GM18511 (cell line): Measurements from ENCODE around the gene GRIN2A.

Experiments
- ATAC-seq: cut with Tn5 transposase; IDR thresholded peaks from one replicate; pipeline ENCODE4 v1.9.1; 2021; ENCODE audit warnings: mild to moderate bottlenecking, moderate library complexity; ENCODE audit not compliant: unreplicated experiment

The GRIN2A gene

DNA sequence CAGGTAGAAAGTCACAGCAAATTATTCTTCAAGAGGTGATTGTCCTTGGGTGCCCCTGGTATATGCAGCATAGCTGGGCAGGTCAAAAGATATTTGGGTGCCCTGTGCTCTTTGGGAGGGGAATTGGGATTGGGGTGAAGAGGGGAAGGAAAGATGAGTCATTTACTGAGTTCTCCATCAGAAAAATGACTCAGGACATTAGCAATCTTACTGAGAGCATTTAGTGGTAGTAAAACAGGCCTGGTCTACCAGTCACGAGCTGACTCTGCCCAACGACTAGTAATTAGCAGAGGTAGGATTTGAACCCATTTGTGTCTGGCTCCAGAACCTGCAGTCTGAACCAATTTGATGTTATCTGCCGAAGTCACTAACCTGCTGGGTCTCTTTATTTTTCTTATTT lies 6.0 kb upstream of the GRIN2A start:
- ATAC-seq: no peak

DNA sequence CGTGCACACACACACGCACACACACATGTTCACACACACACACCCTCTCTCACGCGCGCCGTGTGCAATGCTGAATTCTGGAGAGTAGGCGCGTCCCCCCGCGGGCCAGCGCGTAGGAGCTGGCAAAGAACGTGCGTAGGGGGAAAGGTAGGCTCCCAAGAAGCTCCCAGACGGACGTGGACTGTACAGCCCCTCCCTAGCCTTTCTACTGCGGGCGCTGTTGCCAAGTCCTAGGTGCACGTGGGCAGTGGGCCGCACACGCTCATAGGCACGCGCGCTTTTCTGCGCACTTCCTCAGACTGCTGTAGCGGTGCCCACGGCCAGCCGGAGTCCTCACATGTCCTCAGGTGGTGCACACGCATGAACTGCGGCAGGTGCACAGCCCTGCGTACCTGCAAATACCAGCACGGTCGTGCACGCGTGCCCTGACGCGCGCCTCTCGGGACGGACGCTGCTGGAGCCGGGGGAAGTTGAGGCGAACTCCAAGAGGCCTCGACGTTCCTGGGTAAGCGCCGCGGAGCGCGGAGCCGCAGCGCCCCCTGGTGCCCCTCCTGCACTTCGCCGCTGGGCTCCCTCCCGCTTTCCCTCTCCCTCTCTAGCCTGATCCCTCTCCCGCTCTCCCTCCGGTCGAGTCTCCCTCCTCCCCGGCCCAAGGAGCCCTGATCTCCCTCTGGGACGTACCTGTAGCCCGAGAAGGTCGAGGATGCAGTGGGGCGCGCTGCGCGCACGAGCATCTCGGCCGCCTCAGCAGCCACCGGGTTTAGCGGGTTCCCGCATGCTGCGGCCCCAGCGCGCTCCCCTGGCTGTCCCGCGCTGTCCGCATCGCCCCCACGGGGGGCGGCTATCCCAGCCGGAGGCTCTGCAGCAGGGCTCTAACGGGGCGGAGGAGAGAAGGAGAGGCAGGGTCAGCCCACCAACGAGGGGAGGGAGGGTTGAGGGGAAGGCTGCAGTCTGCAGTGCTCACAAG lies 749 bp downstream of the GRIN2A start:
- peak; percentile 72 for ATAC-seq

DNA sequence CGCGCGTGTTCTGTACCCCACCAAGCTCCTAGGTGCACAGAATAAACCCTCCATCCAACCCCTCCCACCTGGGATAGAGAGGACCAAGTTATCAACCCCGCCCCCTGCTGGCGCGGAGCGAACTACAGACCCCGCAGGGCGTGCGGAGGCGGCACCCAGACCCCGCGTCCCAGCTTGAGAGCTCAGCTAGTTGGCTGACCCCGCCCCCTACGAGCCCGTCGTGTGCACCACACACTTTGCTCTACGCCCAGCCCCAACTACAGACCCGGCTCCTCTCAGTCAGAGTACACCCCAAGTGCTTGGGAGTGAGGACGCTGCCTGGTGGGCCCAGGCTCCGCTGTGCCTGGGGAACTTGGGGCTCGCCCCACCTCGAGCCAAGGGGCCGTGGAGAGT lies 1.5 kb downstream of the GRIN2A start:
- ATAC-seq: no peak

DNA sequence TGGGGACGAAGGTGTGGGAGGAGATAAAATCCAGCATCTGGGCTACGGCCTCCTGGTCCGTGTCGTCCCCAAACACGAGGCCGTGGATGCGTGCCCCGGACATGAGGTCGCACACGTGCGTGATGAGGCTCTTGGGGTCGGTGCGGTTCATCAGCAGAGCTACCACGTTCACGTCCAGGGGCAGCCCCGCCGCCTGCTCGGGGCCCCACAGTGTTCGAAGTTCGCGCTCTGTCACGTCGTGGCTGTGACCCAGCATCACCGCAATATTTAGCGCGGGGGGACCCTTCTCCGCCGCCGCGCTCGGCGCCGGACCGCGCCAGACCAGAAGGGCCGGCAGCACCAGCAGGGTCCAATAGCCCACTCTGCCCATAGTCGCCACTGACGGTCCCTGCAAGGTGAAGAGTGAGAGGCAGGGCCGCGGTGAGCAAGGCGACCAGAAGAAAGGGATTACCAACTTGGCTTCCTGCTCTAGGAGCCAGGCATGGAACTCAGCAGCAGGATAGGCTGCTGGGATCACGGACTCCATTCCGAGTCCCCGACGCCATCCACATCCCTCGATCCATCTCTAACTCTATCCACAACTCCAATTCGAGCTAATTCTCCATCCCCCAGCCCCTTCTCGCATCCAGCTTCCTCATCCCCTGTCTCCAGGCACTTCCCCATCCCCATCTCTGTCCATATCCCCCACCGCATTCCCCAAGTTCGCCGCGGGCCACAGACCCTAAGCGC lies 2.0 kb downstream of the GRIN2A start:
- ATAC-seq: no peak

DNA sequence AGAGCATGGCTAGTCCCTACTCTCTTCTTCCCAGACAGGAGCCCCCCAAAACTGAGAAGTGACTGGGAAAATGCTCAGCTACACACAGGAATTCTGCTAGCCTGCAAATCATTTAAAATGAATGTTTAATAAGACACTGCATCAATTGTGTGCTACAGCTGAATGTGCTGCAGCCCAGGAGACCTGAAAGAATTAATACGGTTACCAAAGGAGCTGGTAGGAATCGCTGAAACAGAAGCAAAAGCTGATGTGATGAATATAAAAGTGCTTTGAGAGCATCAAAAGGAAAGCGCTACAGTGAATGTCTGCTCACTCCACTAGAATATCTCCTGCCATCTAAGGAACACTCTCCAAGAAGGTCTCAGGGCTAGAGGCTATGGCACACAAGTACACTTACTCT lies 3.7 kb downstream of the GRIN2A start:
- ATAC-seq: no peak

DNA sequence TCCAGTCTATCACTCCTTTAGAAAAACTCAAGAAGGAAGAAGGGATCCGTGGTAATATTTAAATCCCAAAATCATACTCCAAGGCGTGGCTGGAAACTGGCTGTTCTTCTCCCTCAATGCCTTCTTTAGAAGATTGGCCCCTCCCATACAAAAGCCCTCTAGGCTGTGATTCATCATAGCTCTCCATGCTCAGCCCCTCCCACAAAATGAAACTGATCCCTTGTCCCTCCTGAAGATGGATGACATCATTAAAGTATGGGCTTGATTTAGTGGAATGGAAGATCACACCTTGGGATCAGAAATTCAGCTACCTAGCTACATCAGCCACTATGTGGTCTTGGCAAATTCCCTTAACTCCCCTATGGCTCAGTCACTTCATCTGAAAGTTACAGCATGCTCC lies 4.1 kb downstream of the GRIN2A start:
- no peak for ATAC-seq

DNA sequence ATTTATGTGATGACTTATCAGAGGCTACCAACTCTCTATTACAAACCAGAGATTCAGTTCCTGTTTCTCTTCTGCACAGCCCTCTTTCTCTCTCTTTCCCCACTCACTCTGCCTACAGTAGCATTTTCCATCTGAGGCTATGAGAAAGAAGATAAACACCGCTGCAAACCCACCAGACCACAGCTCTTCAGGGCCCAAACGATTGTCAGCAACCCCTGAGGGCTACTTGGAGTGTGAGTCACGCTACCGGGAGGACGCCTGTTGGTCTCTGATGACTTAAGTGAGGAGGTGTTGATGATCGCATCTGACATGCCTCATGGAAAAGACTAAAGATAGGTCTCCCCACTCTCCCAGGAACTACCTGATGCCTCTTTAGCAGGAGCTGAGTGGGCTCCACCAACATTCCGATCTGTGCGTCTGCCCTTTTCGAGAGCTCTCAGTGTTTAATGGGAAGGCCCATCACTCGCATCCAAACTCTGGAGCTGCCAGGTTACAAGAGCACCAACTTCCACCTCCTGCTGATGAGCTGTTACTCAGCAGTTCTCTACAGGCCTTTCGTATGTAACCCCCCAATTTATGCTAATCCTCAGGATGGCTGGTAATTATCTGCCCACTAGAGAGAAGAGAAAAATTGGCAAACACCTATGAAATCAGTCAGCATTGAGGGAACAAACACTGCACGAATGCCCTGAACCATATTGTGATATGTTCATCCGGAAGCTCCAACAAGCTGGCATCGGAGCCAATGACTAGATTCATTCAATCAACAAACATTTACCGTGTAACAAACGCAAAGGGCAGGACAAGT lies 9.2 kb downstream of the GRIN2A start:
- peak; percentile 54 for ATAC-seq

DNA sequence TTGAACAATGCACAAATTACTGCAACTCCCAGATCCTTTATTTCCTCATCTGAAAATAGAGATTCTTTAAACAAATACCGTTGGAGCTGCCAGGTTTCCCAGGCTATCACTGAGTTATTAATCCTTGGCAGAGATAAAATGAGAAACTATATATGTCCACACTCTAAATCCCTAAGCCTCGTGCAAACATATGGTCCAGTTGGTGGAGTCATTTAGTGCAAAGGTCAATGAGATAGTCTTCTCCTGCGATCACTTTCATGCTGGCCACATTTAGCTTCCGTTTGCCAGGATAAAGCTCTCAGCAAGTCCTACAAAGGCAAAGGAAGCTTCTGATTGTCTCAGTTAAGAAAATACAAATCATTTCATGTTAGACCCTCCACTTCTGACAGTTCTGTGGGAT lies 11.0 kb downstream of the GRIN2A start:
- no peak for ATAC-seq

DNA sequence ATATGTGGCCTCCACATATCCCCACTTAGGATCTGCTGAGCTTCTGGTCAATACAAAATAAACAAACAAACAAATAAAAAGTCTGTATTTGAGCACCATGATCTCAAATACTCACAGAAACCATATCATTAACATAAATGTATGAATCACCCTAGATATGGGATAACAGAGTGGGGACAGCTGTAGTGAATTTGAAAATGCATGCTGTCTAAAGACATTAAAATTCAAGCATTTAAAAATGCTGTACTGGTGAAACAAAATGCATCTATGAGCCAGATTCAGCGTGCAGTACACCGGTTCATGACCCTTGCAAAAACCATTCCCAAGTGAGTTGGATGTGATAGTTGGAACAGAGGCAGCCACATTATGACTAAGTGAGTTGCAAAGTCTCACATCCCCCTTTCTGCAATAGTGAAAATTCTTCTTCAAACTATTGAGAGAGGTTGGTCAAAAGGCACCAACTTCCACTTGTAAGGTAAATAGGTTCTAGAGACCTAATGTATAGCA lies 12.3 kb downstream of the GRIN2A start:
- ATAC-seq: no peak

DNA sequence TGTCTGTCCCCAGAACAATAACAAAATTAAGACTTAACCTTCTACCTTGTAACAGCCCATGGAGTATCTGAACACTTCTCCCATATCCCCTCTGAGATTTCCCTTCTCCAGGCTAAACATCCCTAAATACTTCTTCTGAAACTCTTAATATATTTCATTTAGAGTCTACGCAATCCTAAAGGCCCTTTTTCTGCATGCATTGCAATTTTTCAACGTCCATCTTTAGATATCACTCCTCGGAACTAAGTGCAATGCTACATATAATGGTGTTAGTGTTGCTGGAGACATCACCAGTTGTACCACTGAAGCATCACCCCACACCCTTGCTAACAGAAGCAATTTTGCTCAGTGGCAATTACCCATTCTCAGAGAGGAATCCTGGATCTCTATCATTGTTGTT lies 13.2 kb downstream of the GRIN2A start:
- ATAC-seq: no peak

DNA sequence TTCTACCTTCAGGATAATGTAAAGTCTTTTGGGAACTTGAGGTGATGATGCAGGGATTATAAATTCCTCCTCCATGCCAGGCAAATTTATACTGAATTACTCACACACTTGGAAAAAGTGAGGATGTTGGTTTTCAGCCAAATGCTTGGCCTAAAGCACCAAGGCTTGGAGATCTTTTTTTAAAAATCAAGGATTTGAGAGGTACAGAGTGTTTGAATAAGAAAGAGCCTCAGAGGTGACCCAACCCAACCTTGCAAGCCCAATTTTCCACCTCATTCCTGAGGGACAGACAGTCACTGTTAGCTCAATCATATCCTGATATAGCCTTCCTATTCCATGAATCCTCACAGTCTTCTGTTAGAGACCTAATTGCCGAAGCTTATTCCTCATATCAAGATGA lies 14.0 kb downstream of the GRIN2A start:
- no peak for ATAC-seq

DNA sequence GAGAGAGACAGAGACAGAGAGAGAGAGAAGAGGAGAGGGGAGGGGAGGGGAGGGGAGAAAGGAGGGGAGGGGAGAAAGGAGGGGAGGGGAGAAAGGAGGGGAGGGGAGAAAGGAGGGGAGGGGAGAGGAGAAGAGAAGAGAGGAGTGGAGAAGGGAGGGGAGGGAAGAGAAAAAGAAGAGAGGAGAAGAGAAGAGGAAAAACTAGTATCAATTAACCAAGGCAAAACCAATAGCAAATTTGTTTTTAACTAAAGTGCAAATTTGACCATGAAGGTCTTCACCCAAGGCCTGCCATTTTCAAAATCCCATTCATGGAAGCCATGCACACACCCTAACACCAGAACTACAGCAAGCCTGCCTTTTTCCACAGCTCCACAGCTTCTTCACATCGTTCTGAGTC lies 16.6 kb downstream of the GRIN2A start:
- no peak for ATAC-seq

DNA sequence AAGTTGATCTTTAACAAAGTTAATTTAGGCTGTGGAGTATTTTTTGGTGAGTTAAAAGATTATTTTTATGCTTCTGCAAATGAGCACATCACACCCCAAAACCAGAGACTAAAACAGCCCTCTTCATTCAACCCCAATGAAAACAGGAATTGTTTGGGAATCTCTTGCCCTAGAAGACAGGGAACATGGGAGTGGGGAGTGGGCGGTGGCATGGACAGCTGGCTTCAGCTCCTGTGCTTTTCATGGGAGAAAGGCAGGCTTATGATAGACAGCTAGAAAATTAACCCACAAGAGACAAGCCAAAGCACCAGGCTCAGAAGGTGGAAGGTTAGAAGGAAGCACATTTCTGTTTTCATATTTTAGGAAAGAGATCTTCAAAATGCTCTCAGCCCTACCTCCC lies 19.2 kb downstream of the GRIN2A start:
- ATAC-seq: no peak

DNA sequence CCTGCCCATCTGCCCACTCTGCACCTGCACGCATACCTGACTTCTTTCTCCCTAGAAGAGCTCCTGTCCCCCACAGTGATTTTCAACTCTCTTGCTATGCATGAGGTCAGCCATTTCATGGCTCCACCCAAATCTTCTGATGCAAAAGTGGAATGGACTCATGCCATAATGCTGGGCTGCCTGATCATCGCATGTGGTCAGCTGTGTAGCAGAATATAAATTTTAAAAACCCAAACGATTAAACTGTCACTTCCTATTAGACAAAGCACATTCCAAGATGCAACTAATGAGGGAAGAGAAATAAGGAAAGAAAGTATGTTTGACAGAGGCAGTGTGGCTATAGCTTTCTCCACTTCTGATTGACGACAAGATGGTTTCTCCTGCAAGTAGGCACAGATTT lies 26.1 kb downstream of the GRIN2A start:
- ATAC-seq: no peak

DNA sequence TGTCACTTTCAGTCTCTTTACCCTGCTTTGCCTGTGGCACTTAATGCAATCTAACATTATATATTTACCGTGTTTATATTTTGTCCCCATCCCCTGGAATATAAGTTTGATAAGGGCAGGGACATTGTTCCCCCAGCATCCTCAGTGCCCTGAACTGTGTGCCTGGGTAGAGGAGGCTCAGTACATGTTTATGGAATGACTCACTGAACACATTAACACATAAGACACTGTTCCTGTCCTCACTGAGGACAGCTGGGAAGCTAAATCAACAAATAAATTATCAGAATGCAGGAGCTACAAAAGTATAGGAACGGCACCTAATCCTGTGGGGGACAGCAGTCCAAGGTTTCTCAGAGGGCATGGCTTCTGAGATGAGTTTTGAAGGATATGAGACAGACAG lies 27.8 kb downstream of the GRIN2A start:
- ATAC-seq: no peak

DNA sequence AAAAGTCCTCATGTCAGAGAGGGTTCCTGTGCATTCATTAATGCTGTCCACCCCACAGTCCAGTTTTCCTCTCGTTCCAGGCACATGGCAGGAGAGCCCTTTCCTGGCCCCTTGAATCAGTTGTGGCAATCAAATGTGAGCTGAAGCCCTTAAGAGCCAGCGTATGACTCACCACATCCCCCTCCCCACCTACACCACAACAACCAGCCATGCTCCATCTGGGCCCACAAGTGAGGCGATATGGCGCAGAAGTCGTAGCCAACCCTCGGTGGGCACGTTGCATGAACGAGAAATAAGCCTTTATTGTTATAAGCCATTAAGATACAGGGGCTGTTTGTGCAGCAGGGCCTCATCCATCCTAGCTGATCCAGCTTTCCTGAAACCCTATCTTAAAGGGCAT lies 28.2 kb downstream of the GRIN2A start:
- no peak for ATAC-seq

DNA sequence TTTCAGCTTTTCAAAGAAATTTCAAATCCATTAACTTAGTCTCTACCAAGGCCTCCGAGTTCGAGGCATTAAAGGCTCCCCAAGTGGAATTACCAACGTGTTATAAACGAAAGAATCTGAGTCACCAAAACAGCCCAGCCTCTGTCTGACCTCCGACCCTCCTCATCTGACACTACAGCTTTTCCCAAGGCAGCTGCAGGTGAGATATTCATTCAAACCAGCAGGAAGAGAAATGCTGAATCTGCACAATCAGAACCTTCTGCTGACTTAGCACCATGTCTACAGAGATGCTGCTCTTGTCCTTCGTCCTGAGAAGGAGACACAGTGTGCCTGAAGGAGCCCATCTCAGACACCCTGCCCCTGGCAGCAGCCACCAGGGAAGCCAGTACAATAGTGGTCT lies 30.5 kb downstream of the GRIN2A start:
- ATAC-seq: no peak

DNA sequence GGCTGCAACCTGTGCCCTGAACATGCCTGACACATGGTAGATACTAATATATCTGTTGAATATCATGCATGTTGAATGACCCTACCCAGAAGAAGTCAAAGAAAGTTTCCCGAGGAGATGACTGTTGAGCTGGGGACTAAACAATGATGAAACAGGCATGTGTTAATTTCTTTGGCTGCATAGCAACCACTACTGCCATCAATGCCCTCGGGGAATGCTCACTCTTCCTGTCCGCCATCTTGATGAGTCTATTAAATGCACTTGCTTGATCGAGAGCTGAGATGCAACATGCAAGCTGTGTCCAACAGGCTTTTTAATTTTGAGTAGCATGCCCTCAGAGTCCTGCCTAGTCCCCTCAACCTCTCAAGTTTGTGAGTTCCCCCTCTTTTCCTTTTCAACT lies 31.3 kb downstream of the GRIN2A start:
- no peak for ATAC-seq

DNA sequence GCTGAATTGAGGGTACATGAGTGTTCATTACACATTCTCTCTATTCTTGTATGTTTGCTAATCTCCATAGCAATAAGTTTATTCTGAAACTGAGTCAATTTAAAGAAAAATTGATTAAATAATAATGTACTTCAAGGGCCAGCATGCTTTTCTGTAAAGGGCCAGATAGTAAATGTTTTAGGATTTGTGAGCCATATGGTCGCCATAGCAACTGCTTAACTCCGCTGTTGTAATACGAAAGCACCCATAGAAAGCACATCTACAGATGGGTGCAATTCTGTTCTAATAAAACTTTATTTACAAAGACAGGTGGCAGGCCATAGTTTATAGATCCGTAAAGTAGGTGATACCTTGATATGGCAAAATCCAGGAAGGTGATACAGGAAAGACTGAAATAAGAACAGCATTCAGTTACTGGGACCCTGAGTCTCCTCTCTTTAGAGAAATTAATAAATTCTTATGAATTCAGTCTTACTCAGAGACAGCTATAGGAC lies 36.6 kb downstream of the GRIN2A start:
- no peak for ATAC-seq

DNA sequence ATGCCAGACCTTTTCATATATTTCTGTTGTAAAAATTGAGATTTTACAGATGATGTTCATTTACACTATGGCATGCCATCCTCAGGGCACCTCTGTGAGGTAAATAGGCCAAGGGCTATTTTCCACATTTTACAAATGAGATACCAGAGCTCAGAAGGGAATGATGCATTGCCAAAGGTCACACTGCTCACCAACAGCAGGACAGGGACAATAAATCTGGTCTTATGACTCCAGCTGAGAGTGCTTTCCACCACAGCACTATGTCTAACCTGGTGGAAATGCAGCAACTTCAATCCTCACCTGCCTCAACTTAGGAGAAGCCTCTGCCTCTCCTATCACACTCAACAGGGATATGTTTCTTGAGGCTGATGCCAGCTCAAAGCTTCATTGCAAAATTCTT lies 40.6 kb downstream of the GRIN2A start:
- no peak for ATAC-seq

DNA sequence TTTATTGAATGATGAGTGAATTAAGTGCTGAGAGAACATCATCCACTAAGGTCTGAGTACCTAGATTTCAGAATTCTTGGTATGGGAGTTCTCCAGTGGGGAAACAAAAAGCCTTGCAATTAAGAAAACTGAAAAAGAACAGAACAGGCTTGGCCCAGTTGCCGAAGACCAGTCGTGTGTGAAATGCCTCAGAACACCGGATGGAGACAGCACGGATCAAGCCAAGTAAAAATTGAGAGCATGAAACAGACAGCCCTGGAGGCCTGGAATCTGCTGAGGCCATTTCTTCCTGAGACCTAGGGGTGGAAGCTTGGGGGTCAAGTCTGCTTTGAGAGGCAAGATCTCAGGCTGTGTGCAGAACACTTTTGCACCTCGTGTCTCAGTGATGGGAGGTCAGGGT lies 43.3 kb downstream of the GRIN2A start:
- ATAC-seq: no peak
